ENCODE results near the gene CYP4B1.
"Not testable (repeated sequence)": the region's sequence is repeated elsewhere in the genome, so short reads cannot be mapped to it uniquely, and the experiment has no call there.

DNA sequence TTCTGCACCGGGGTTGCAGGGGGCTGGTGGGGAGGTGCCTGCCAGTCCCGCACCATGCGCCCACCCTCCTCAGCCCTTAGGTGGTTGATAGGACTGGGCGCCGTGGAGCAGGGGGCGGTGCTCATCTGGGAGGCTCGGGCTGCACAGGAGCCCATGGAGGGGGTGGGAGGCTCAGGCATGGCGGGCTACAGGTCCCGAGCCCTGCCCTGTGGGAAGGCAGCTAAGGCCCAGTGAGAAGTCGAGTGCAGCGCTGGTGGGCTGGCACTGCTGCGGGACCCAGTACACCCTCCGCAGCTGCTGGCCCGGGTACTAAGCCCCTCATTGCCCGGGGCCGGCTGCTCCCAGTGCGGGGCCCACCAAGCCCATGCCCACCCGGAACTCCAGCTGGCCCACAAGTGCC lies 20.4 kb upstream of the CYP4B1 start:
- TF ChIP-seq, protein P1, sequence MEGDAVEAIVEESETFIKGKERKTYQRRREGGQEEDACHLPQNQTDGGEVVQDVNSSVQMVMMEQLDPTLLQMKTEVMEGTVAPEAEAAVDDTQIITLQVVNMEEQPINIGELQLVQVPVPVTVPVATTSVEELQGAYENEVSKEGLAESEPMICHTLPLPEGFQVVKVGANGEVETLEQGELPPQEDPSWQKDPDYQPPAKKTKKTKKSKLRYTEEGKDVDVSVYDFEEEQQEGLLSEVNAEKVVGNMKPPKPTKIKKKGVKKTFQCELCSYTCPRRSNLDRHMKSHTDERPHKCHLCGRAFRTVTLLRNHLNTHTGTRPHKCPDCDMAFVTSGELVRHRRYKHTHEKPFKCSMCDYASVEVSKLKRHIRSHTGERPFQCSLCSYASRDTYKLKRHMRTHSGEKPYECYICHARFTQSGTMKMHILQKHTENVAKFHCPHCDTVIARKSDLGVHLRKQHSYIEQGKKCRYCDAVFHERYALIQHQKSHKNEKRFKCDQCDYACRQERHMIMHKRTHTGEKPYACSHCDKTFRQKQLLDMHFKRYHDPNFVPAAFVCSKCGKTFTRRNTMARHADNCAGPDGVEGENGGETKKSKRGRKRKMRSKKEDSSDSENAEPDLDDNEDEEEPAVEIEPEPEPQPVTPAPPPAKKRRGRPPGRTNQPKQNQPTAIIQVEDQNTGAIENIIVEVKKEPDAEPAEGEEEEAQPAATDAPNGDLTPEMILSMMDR (IDR thresholded peaks at IDR 0.05), result not testable (repeated sequence)
- TF ChIP-seq, protein P2, sequence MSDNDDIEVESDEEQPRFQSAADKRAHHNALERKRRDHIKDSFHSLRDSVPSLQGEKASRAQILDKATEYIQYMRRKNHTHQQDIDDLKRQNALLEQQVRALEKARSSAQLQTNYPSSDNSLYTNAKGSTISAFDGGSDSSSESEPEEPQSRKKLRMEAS (CRISPR knock-in tag; IDR thresholded peaks at IDR 0.05), result not testable (repeated sequence)
- not testable (repeated sequence) for TF ChIP-seq NFE2L1 (CRISPR knock-in tag; IDR thresholded peaks at IDR 0.05); TEAD1 (CRISPR knock-in tag; IDR thresholded peaks at IDR 0.05); CBFB (CRISPR knock-in tag; IDR thresholded peaks at IDR 0.05; ENCODE audit: low read depth); CREB1 (CRISPR knock-in tag; IDR thresholded peaks at IDR 0.05); NR3C1 (CRISPR knock-in tag; conservative IDR thresholded peaks at IDR 0.05; ENCODE audit: low read depth); GRHL2 (CRISPR knock-in tag; IDR thresholded peaks at IDR 0.05; ENCODE audit: insufficient replicate concordance, severe bottlenecking); FOXP1 (CRISPR knock-in tag; IDR thresholded peaks at IDR 0.05; ENCODE audit: borderline replicate concordance)
- TF ChIP-seq, protein P3, sequence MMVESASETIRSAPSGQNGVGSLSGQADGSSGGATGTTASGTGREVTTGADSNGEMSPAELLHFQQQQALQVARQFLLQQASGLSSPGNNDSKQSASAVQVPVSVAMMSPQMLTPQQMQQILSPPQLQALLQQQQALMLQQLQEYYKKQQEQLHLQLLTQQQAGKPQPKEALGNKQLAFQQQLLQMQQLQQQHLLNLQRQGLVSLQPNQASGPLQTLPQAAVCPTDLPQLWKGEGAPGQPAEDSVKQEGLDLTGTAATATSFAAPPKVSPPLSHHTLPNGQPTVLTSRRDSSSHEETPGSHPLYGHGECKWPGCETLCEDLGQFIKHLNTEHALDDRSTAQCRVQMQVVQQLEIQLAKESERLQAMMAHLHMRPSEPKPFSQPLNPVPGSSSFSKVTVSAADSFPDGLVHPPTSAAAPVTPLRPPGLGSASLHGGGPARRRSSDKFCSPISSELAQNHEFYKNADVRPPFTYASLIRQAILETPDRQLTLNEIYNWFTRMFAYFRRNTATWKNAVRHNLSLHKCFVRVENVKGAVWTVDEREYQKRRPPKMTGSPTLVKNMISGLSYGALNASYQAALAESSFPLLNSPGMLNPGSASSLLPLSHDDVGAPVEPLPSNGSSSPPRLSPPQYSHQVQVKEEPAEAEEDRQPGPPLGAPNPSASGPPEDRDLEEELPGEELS (CRISPR knock-in tag; IDR thresholded peaks at IDR 0.05), result not testable (repeated sequence)
